Keratinocyte (primary cell): ENCODE measurements around the gene ADGRA1. TPM values are rescaled to one million over a fixed set of nuclear protein-coding genes. Genes with fewer than 3 reads are reported as not detected.
"Not testable (repeated sequence)": the region's sequence is repeated elsewhere in the genome, so short reads cannot be mapped to it uniquely, and the experiment has no call there.

Source experiments
- DNase-seq: peaks from one replicate; pipeline ENCODE4 v3.0.0-alpha.2; 2011; ENCODE audit warnings: low read depth, missing footprints, low spot score
- FAIRE-seq: peaks from 2 replicates; lab custom pipeline; 2011; peaks lifted over from hg19 to GRCh38; lab: Jason Lieb, UNC
- H2AFZ ChIP-seq: 2 replicates; pipeline ENCODE4 v1.6.0; 2012; ENCODE audit warnings: low read length, control low read depth, inconsistent platforms; ENCODE audit not compliant: control insufficient read depth
- H3K27ac ChIP-seq: 2 replicates; pipeline ENCODE4 v1.5.1; 2011; ENCODE audit warnings: low read length; ENCODE audit not compliant: control insufficient read depth, insufficient read depth
- H3K27me3 ChIP-seq: 3 replicates; pipeline ENCODE4 v1.6.0; 2011; ENCODE audit warnings: low read length; ENCODE audit not compliant: control insufficient read depth, insufficient read depth; ENCODE audit errors: extremely low read depth
- H3K36me3 ChIP-seq, 2 experiments: 2 replicates in 1 of 2; 3 replicates in 1 of 2; pipeline ENCODE4 v1.5.1; 2011; ENCODE audit warnings: low read length in 2 of 2, mild to moderate bottlenecking in 1 of 2; ENCODE audit not compliant: control insufficient read depth in 2 of 2, insufficient read depth in 2 of 2; ENCODE audit errors: extremely low read depth in 1 of 2
- H3K4me1 ChIP-seq: 3 replicates; pipeline ENCODE4 v1.5.1; 2011; ENCODE audit warnings: low read length; ENCODE audit not compliant: control insufficient read depth, insufficient read depth; ENCODE audit errors: extremely low read depth
- H3K4me2 ChIP-seq: 3 replicates; pipeline ENCODE4 v1.6.0; 2011; ENCODE audit warnings: low read depth, low read length; ENCODE audit not compliant: control insufficient read depth, insufficient read depth; ENCODE audit errors: extremely low read depth
- H3K4me3 ChIP-seq, 3 experiments: fragments of 200-600 bp in 1 of 3; sonication (generic) in 1 of 3; 2 replicates in 2 of 3; 3 replicates in 1 of 3; pipeline ENCODE4 v1.5.1; 2011 to 2016; ENCODE audit warnings: low read length in 3 of 3, mild to moderate bottlenecking in 3 of 3, control low read depth in 2 of 3, inconsistent platforms in 1 of 3, low read depth in 1 of 3, mixed read lengths in 1 of 3, mixed run types in 1 of 3, moderate library complexity in 1 of 3; ENCODE audit not compliant: control insufficient read depth in 2 of 3, insufficient read depth in 2 of 3; ENCODE audit errors: extremely low read depth in 1 of 3
- H3K79me2 ChIP-seq: 2 replicates; pipeline ENCODE4 v1.6.0; 2012; ENCODE audit warnings: low read length; ENCODE audit not compliant: control insufficient read depth, insufficient read depth
- H3K9ac ChIP-seq: 3 replicates; pipeline ENCODE4 v1.6.0; 2011; ENCODE audit warnings: low read length; ENCODE audit not compliant: control insufficient read depth, insufficient read depth; ENCODE audit errors: extremely low read depth
- H3K9me1 ChIP-seq: 3 replicates; pipeline ENCODE4 v1.6.0; 2011; ENCODE audit warnings: low read length; ENCODE audit not compliant: control insufficient read depth, insufficient read depth; ENCODE audit errors: extremely low read depth
- H3K9me3 ChIP-seq: 2 replicates; pipeline ENCODE4 v1.5.1; 2012; ENCODE audit warnings: low read depth, low read length; ENCODE audit not compliant: control insufficient read depth
- H4K20me1 ChIP-seq: 3 replicates; pipeline ENCODE4 v1.6.0; 2011; ENCODE audit warnings: low read length; ENCODE audit not compliant: control insufficient read depth, insufficient read depth; ENCODE audit errors: extremely low read depth
- EZH2 ChIP-seq: IDR thresholded peaks from one replicate; pipeline ENCODE4 v1.6.1; 2012; ENCODE audit warnings: inconsistent platforms, mild to moderate bottlenecking, low read length, moderate library complexity
- dilution Hi-C: fragments of 300-500 bp; cut with MboI; formaldehyde crosslinking; loops from one replicate; pipeline ENCODE4 v1.7.0; 2020; ENCODE audit warnings: low sequenced_read_pairs; ENCODE audit not compliant: extremely low pct_ligation_motif_present
- polyA plus RNA-seq, 5 experiments: library from polyadenylated mRNA; depleted of rRNA in 3 of 5; stranded (reverse) in 3 of 5; stranded (forward) in 1 of 5; unstranded in 1 of 5; fragments of >200 nt; gene quantifications; 1 replicate in 1 of 5; 2 replicates in 3 of 5; 3 replicates in 1 of 5; pipeline versions ENCODE4 v1.2.1 to v1.2.3, GENCODE V29; 2011 to 2012; ENCODE audit warnings: missing spikeins in 2 of 5, low read depth in 1 of 5, low replicate concordance in 1 of 5
- TF ChIP-seq, protein P1 (sequence below), 3 experiments: IDR thresholded peaks in 1 of 3; conservative IDR thresholded peaks in 1 of 3; optimal IDR thresholded peaks in 1 of 3; 2 replicates in 2 of 3; 3 replicates in 1 of 3; pipeline versions ENCODE3 to v1.5.1; 2011; ENCODE audit warnings: low read length in 3 of 3, mild to moderate bottlenecking in 3 of 3, moderate library complexity in 2 of 3, control low read depth in 1 of 3, inconsistent platforms in 1 of 3; ENCODE audit not compliant: insufficient read depth in 2 of 3; ENCODE audit errors: extremely low read depth in 1 of 3

The ADGRA1 gene
- polyA plus RNA-seq, 1 donor (not counting 4 experiments of a cell fraction or from before 2014, with no cell fraction given): not detected

DNA sequence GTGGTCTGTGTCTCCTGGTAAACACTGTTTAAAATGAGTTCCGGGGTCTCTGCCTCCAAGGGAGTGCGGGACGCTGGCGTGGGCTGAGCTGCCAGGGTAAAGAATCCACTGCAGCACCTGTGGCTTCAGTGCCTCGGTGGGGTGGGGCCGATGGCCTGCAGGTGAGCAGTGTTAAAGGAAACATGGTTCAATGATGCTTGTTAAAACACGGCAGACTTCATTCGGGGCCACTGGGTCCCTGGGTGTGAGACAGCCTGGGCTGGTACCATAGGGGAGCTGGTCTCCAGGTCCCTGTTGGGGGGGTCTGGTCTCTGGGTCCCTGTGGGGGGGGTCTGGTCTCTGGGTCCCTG, 47.4 kb downstream of the ADGRA1 start:
- DNase-seq (no peak), FAIRE-seq (no peak)
- Histone ChIP-seq H3K27me3 (no peaks in the 10 kb centered on the region), H3K27ac (no peak overlapping the region), H3K4me3 (no peak overlapping the region), H3K9me3 (peaks cover 5% of the 10 kb centered on the region), H3K4me1 (no peaks in the 10 kb centered on the region), H2AFZ (no peak overlapping the region), H3K79me2 (no peaks in the 10 kb centered on the region), H4K20me1 (no peaks in the 10 kb centered on the region), H3K9me1 (no peaks in the 10 kb centered on the region), H3K36me3 (no peaks in the 10 kb centered on the region), H3K4me2 (no peak overlapping the region), H3K9ac (no peak overlapping the region)
- TF ChIP-seq, protein P1, sequence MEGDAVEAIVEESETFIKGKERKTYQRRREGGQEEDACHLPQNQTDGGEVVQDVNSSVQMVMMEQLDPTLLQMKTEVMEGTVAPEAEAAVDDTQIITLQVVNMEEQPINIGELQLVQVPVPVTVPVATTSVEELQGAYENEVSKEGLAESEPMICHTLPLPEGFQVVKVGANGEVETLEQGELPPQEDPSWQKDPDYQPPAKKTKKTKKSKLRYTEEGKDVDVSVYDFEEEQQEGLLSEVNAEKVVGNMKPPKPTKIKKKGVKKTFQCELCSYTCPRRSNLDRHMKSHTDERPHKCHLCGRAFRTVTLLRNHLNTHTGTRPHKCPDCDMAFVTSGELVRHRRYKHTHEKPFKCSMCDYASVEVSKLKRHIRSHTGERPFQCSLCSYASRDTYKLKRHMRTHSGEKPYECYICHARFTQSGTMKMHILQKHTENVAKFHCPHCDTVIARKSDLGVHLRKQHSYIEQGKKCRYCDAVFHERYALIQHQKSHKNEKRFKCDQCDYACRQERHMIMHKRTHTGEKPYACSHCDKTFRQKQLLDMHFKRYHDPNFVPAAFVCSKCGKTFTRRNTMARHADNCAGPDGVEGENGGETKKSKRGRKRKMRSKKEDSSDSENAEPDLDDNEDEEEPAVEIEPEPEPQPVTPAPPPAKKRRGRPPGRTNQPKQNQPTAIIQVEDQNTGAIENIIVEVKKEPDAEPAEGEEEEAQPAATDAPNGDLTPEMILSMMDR (optimal IDR thresholded peaks at IDR 0.05 in 1 of 3, IDR thresholded peaks at IDR 0.05 in 1 of 3, conservative IDR thresholded peaks at IDR 0.05 in 1 of 3; ENCODE audit: extremely low read depth in 1 of 3, insufficient read depth in 2 of 3, low read length in 3 of 3): no peak
- no peak for TF ChIP-seq EZH2
- dilution Hi-C loops: no loop called here

DNA sequence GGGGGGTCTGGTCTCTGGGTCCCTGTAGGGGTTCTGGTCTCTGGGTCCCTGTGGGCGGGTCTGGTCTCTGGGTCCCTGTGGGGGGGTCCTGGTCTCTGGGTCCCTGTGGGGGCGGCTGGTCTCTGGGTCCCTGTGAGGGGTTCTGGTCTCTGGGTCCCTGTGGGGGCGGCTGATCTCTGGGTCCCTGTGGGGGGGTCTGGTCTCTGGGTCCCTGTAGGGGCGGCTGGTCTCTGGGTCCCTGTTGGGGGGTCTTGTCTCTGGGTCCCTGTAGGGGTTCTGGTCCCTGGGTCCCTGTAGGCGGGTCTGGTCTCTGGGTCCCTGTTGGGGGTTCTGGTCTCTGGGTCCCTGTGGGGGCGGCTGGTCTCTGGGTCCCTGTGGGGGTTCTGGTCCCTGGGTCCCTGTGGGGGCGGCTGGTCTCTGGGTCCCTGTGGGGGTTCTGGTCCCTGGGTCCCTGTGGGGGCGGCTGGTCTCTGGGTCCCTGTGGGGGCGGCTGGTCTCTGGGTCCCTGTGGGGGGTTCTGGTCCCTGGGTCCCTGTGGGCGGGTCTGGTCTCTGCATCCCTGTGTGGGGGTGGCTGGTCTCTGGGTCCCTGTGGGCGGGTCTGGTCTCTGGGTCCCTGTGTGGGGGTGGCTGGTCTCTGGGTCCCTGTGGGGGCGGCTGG, 49.9 kb downstream of the ADGRA1 start:
- H2AFZ ChIP-seq, H3K4me3 ChIP-seq, dilution Hi-C loops, FAIRE-seq, H3K4me2 ChIP-seq, H3K9me3 ChIP-seq, H3K27me3 ChIP-seq, H3K36me3 ChIP-seq, H3K9me1 ChIP-seq, DNase-seq, H3K79me2 ChIP-seq, H3K9ac ChIP-seq, H3K27ac ChIP-seq, H3K4me1 ChIP-seq, H4K20me1 ChIP-seq: not testable (repeated sequence)

DNA sequence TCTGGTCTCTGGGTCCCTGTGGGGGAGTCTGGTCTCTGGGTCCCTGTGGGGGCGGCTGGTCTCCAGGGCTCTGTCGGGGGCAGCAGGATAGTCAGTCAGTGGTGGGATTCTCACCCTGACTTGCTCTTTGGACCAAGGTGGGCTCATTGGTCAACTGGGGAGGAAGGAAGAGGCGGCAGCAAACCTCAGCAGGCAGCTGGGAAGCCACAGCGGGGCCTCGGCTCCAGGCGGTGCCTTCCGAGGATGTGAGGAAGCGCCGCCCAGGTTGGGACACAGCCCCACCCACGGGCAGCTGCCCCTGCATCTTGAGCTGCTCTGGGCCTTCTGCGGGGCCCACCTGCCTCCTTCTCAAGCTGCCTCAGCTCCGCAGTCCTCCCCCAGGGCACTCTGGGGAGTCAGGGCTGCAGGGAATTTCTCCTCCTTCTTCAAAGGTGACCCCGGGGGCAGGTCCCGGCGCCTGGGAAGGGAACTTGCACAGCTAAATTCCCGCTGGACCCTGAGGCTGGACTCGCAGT, 51.9 kb downstream of the ADGRA1 start:
- DNase-seq (no peak), FAIRE-seq (no peak)
- dilution Hi-C loops: no loop called here
- Histone ChIP-seq H4K20me1 (no peaks in the 10 kb centered on the region), H3K79me2 (no peaks in the 10 kb centered on the region), H3K36me3 (no peaks in the 10 kb centered on the region), H3K4me2 (no peak overlapping the region), H3K4me1 (no peaks in the 10 kb centered on the region), H3K9me3 (no peaks in the 10 kb centered on the region), H2AFZ (no peak overlapping the region), H3K9me1 (no peaks in the 10 kb centered on the region), H3K4me3 (no peak overlapping the region), H3K9ac (no peak overlapping the region), H3K27ac (no peak overlapping the region), H3K27me3 (no peaks in the 10 kb centered on the region)
- TF ChIP-seq, protein P1 (optimal IDR thresholded peaks at IDR 0.05 in 1 of 3, IDR thresholded peaks at IDR 0.05 in 1 of 3, conservative IDR thresholded peaks at IDR 0.05 in 1 of 3; ENCODE audit: extremely low read depth in 1 of 3, insufficient read depth in 2 of 3, low read length in 3 of 3): no peak
- no peak for TF ChIP-seq EZH2
